GM23338 (cell line): ENCODE measurements around the gene TFEB. TPM values are rescaled to one million over a fixed set of nuclear protein-coding genes. Genes with fewer than 3 reads are reported as not detected.

Experiments
- ATAC-seq: fragments of 200-7000 bp; cut with Tn5 transposase; 3 replicates; pipeline ENCODE4 v1.9.1; 2020
- DNase-seq: peaks from one replicate; pipeline ENCODE4 v3.0.0-alpha.2; 2015; ENCODE audit warnings: low spot score
- H2AFZ ChIP-seq: fragments of 200-600 bp; sonication (generic); 2 replicates; pipeline ENCODE4 v1.8.0; 2016; ENCODE audit warnings: antibody characterized with exemption, mild to moderate bottlenecking, moderate library complexity
- H3F3A ChIP-seq: fragments of 200-600 bp; sonication (generic); replicated peaks from 2 replicates; pipeline ENCODE4 v1.8.0; 2017; ENCODE audit warnings: antibody characterized with exemption, mixed run types, low read depth
- H3K27ac ChIP-seq: fragments of 200-600 bp; sonication (generic); 2 replicates; pipeline ENCODE4 v1.6.1; 2016; ENCODE audit warnings: low read depth
- H3K27me3 ChIP-seq: fragments of 200-600 bp; sonication (generic); 2 replicates; pipeline ENCODE4 v1.8.0; 2016; ENCODE audit warnings: mild to moderate bottlenecking, mixed run types, moderate library complexity; ENCODE audit not compliant: insufficient read depth
- H3K36me3 ChIP-seq: fragments of 200-600 bp; sonication (generic); 2 replicates; pipeline ENCODE4 v1.8.0; 2016; ENCODE audit warnings: mild to moderate bottlenecking; ENCODE audit not compliant: insufficient read depth
- H3K4me1 ChIP-seq: fragments of 200-600 bp; sonication (generic); 2 replicates; pipeline ENCODE4 v1.8.0; 2016; ENCODE audit warnings: mild to moderate bottlenecking, moderate library complexity; ENCODE audit not compliant: insufficient read depth
- H3K4me2 ChIP-seq: fragments of 200-600 bp; sonication (generic); 2 replicates; pipeline ENCODE4 v1.7.1; 2017; ENCODE audit warnings: mixed run types
- H3K4me3 ChIP-seq: fragments of 200-600 bp; sonication (generic); 2 replicates; pipeline ENCODE4 v1.6.1; 2016; ENCODE audit warnings: mixed run types
- H3K79me2 ChIP-seq: fragments of 200-600 bp; sonication (generic); replicated peaks from 2 replicates; pipeline ENCODE4 v1.8.0; 2017; ENCODE audit warnings: mild to moderate bottlenecking; ENCODE audit not compliant: insufficient read depth
- H3K9me2 ChIP-seq: fragments of 200-600 bp; sonication (generic); 2 replicates; pipeline ENCODE4 v1.8.0; 2017; ENCODE audit not compliant: insufficient read depth
- H4K20me1 ChIP-seq: fragments of 200-600 bp; sonication (generic); replicated peaks from 2 replicates; pipeline ENCODE4 v1.8.0; 2017; ENCODE audit warnings: mild to moderate bottlenecking; ENCODE audit not compliant: insufficient read depth
- H3K27ac Mint-ChIP-seq: 2 replicates; pipeline ENCODE4 v1.8.0; 2020; ENCODE audit warnings: inconsistent platforms, mild to moderate bottlenecking, moderate library complexity, mixed read lengths
- H3K27me3 Mint-ChIP-seq: 3 replicates; pipeline ENCODE4 v1.8.0; 2022; ENCODE audit warnings: low read depth, mild to moderate bottlenecking, moderate library complexity, mixed read lengths, inconsistent platforms; ENCODE audit not compliant: insufficient read depth, poor library complexity
- H3K36me3 Mint-ChIP-seq: 3 replicates; pipeline ENCODE4 v1.8.0; 2021; ENCODE audit warnings: low read depth, mild to moderate bottlenecking, inconsistent platforms, moderate library complexity, mixed read lengths
- H3K4me1 Mint-ChIP-seq: 3 replicates; pipeline ENCODE4 v1.8.0; 2020; ENCODE audit warnings: mild to moderate bottlenecking, inconsistent platforms, mixed read lengths
- H3K4me3 Mint-ChIP-seq: 3 replicates; pipeline ENCODE4 v1.8.0; 2021; ENCODE audit warnings: moderate library complexity, mild to moderate bottlenecking, inconsistent platforms, mixed read lengths
- H3K9me3 Mint-ChIP-seq: 3 replicates; pipeline ENCODE4 v1.8.0; 2020; ENCODE audit warnings: moderate library complexity, mild to moderate bottlenecking, inconsistent platforms, mixed read lengths
- CREB1 ChIP-seq: fragments of 250-450 bp; sonication (Bioruptor Pico); IDR thresholded peaks from 2 replicates; pipeline ENCODE4 v1.5.0; 2020; ENCODE audit warnings: low read depth, mild to moderate bottlenecking, moderate library complexity
- EZH2 ChIP-seq: fragments of 200-600 bp; sonication (generic); IDR thresholded peaks from one replicate; pipeline ENCODE4 v1.8.0; 2017; ENCODE audit warnings: antibody characterized with exemption, mild to moderate bottlenecking, low read depth; ENCODE audit not compliant: unreplicated experiment
- EZH2phosphoT487 ChIP-seq: fragments of 200-600 bp; sonication (generic); IDR thresholded peaks from one replicate; pipeline ENCODE4 v1.8.1; 2018; ENCODE audit warnings: antibody characterized with exemption; ENCODE audit not compliant: unreplicated experiment
- JUNB ChIP-seq: IDR thresholded peaks from one replicate; pipeline ENCODE4 v1.6.1; 2016; ENCODE audit warnings: antibody characterized with exemption; ENCODE audit not compliant: unreplicated experiment
- NANOG ChIP-seq: IDR thresholded peaks from 2 replicates; pipeline ENCODE4 v1.6.1; 2016; ENCODE audit warnings: antibody characterized with exemption, borderline replicate concordance
- POLR2AphosphoS5 ChIP-seq: IDR thresholded peaks from 2 replicates; pipeline ENCODE4 v1.6.1; 2016; ENCODE audit warnings: antibody characterized with exemption, low read depth
- STAT1 ChIP-seq: IDR thresholded peaks from one replicate; pipeline ENCODE4 v1.6.1; 2016; ENCODE audit warnings: antibody characterized with exemption; ENCODE audit not compliant: unreplicated experiment
- ZNF114 ChIP-seq: fragments of 250-450 bp; sonication (Bioruptor Pico); IDR thresholded peaks from 2 replicates; pipeline ENCODE4 v1.5.0; 2020; ENCODE audit warnings: mild to moderate bottlenecking, moderate library complexity
- ZNF331 ChIP-seq: fragments of 250-450 bp; sonication (Bioruptor Pico); IDR thresholded peaks from 2 replicates; pipeline ENCODE4 v1.5.0; 2020; ENCODE audit warnings: low read depth, mild to moderate bottlenecking, moderate library complexity
- ZNF462 ChIP-seq: fragments of 250-450 bp; sonication (Bioruptor Pico); IDR thresholded peaks from 2 replicates; pipeline ENCODE4 v1.5.0; 2020; ENCODE audit warnings: mild to moderate bottlenecking, moderate library complexity
- polyA plus RNA-seq: library from polyadenylated mRNA; unstranded; fragments of >200 nt; fragmentation: Nextera tagmentation; extraction: Ambion mirVana; gene quantifications from 2 replicates; pipeline ENCODE4 v1.2.1, GENCODE V29; 2016
- total RNA-seq: library from RNA; depleted of rRNA; stranded (reverse); fragments of >200 nt; shearing (Covaris generic); gene quantifications from 2 replicates; pipeline ENCODE4 v1.2.3, GENCODE V29; 2014
- TF ChIP-seq, protein P1 (sequence below): IDR thresholded peaks from 2 replicates; pipeline ENCODE4 v1.6.1; 2016; ENCODE audit warnings: antibody characterized with exemption
- TF ChIP-seq, protein P2 (sequence below): IDR thresholded peaks from one replicate; pipeline ENCODE4 v1.6.1; 2018; ENCODE audit warnings: antibody characterized with exemption; ENCODE audit not compliant: unreplicated experiment

The TFEB gene
- total and polyA plus RNA-seq, 2 experiments from 2014 or later = 1.3 to 4.3 TPM

GRCh38 chr6:41719436-41720261, 15.8 kb downstream of the TFEB start (continued):
- TF ChIP-seq ZNF462 (CRISPR knock-in tag) (no peak), EZH2 (no peak)
- TF ChIP-seq, protein P1, sequence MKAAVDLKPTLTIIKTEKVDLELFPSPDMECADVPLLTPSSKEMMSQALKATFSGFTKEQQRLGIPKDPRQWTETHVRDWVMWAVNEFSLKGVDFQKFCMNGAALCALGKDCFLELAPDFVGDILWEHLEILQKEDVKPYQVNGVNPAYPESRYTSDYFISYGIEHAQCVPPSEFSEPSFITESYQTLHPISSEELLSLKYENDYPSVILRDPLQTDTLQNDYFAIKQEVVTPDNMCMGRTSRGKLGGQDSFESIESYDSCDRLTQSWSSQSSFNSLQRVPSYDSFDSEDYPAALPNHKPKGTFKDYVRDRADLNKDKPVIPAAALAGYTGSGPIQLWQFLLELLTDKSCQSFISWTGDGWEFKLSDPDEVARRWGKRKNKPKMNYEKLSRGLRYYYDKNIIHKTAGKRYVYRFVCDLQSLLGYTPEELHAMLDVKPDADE = no peak

DNA sequence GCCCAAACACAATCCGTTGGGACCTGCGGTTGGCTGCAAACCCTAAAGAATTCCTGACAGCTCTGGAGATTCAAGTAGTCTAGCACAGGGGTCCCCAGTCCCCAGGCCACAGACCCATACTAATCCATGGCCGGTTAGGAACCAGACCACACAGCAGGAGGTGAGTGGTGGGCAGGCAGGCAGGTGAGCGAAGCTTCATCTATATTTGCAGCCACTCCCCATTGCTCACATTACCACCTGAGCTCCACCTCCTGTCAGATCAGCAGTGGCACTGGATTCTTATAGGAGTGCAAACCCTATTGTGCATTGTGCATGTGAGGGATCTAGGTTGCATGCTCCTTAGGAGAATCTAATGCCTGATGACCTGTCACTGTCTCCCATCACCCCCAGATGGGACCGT, 16.6 kb downstream of the TFEB start:
- ATAC-seq (no peak), DNase-seq (no peak)
- no peak overlapping the region for H2AFZ ChIP-seq
- H3K4me1 Mint-ChIP-seq = peaks cover 19% of the 10 kb centered on the region
- H3K36me3 ChIP-seq = no peaks in the 10 kb centered on the region
- no peaks in the 10 kb centered on the region for H3F3A ChIP-seq
- H3K4me3 Mint-ChIP-seq = no peak overlapping the region
- no peak overlapping the region for H3K27ac ChIP-seq
- peaks cover 7% of the 10 kb centered on the region for H3K4me1 ChIP-seq
- H3K27ac Mint-ChIP-seq = no peak overlapping the region
- no peaks in the 10 kb centered on the region for H3K36me3 Mint-ChIP-seq
- no peaks in the 10 kb centered on the region for H3K9me2 ChIP-seq
- H4K20me1 ChIP-seq = no peaks in the 10 kb centered on the region
- no peaks in the 10 kb centered on the region for H3K9me3 Mint-ChIP-seq
- H3K79me2 ChIP-seq = no peaks in the 10 kb centered on the region
- peaks cover 3% of the 10 kb centered on the region for H3K27me3 Mint-ChIP-seq
- no peaks in the 10 kb centered on the region for H3K27me3 ChIP-seq
- H3K4me3 ChIP-seq = no peak overlapping the region
- H3K4me2 ChIP-seq = no peak overlapping the region
- TF ChIP-seq ZNF331 (CRISPR knock-in tag) (no peak), EZH2 (no peak), JUNB (no peak), POLR2AphosphoS5 (no peak), STAT1 (no peak), CREB1 (CRISPR knock-in tag) (no peak), ZNF114 (CRISPR knock-in tag) (no peak), NANOG (no peak), EZH2phosphoT487 (no peak)
- TF ChIP-seq, protein P2, sequence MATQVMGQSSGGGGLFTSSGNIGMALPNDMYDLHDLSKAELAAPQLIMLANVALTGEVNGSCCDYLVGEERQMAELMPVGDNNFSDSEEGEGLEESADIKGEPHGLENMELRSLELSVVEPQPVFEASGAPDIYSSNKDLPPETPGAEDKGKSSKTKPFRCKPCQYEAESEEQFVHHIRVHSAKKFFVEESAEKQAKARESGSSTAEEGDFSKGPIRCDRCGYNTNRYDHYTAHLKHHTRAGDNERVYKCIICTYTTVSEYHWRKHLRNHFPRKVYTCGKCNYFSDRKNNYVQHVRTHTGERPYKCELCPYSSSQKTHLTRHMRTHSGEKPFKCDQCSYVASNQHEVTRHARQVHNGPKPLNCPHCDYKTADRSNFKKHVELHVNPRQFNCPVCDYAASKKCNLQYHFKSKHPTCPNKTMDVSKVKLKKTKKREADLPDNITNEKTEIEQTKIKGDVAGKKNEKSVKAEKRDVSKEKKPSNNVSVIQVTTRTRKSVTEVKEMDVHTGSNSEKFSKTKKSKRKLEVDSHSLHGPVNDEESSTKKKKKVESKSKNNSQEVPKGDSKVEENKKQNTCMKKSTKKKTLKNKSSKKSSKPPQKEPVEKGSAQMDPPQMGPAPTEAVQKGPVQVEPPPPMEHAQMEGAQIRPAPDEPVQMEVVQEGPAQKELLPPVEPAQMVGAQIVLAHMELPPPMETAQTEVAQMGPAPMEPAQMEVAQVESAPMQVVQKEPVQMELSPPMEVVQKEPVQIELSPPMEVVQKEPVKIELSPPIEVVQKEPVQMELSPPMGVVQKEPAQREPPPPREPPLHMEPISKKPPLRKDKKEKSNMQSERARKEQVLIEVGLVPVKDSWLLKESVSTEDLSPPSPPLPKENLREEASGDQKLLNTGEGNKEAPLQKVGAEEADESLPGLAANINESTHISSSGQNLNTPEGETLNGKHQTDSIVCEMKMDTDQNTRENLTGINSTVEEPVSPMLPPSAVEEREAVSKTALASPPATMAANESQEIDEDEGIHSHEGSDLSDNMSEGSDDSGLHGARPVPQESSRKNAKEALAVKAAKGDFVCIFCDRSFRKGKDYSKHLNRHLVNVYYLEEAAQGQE = no peak
